Esophagus squamous epithelium (tissue), 5 donors: ENCODE data around the gene LTBP1. TPM values are rescaled to one million over a fixed set of nuclear protein-coding genes. Genes with fewer than 3 reads are reported as not detected.
A peak's percentile ranks its signal among the peaks of the same experiment; 100 is the strongest.

ENCODE experiments used
- DNase-seq: peaks from one replicate; lab custom pipeline; 2025; lab: John Stamatoyannopoulos, UW
- H3K27ac ChIP-seq, 4 donors: fragments of 200-600 bp; sonication (generic); one replicate each; pipeline ENCODE4 v1.5.1; 2016 to 2019; ENCODE audit warnings: mild to moderate bottlenecking in 1 of 4
- H3K27me3 ChIP-seq, 4 donors: fragments of 200-600 bp; sonication (generic); 1 replicate in 3 of 4; 2 replicates in 1 of 4; pipeline versions ENCODE4 v1.5.1 to v1.6.0; 2017 to 2021; ENCODE audit warnings: antibody characterized with exemption in 1 of 4
- H3K36me3 ChIP-seq, 3 donors: fragments of 200-600 bp; sonication (generic); one replicate each; pipeline ENCODE4 v1.5.1; 2016 to 2019
- H3K4me1 ChIP-seq, 3 donors: fragments of 200-600 bp; sonication (generic); one replicate each; pipeline ENCODE4 v1.5.1; 2017 to 2019
- H3K4me3 ChIP-seq, 4 donors: fragments of 200-600 bp; sonication (generic); 1 replicate in 3 of 4; 2 replicates in 1 of 4; pipeline ENCODE4 v1.5.1; 2016 to 2019; ENCODE audit warnings: mild to moderate bottlenecking in 2 of 4, moderate library complexity in 1 of 4
- H3K9me3 ChIP-seq, 3 donors: fragments of 200-600 bp; sonication (generic); one replicate each; pipeline ENCODE4 v1.5.1; 2016 to 2019
- POLR2A ChIP-seq, 4 donors: fragments of 450-650 bp; IDR thresholded peaks; one replicate each; pipeline ENCODE4 v1.6.1; 2017; ENCODE audit warnings: antibody characterized with exemption in 4 of 4, mild to moderate bottlenecking in 4 of 4, moderate library complexity in 3 of 4
- WGBS, 2 donors: methylation state at CpG; one replicate each; pipeline ENCODE4 v1.1.5; 2018; 5-methylcytosine and 5-hydroxymethylcytosine counted together
- intact Hi-C: fragments of 100-400 bp; cut with DNase I; formaldehyde crosslinking; loops from one replicate; pipeline ENCODE4 v1.15.0; 2022
- total RNA-seq, 4 donors: library from RNA; depleted of rRNA; stranded (reverse); fragments of >200 nt; gene quantifications; one replicate each; pipeline ENCODE4 v1.1.0, GENCODE V29; 2016
- TF ChIP-seq, protein P1 (sequence below), 6 experiments: fragments of 450-650 bp in 4 of 6; fragments of 200-600 bp in 2 of 6; sonication (generic) in 2 of 6; IDR thresholded peaks; one replicate each; pipeline ENCODE4 v1.5.1; 2016 to 2019; ENCODE audit warnings: antibody characterized with exemption in 6 of 6, mild to moderate bottlenecking in 4 of 6, moderate library complexity in 4 of 6
- donor health status: DM: yes; HTN: yes; CAD: no.

LTBP1 gene
- total RNA-seq, 4 donors from 2014 or later = 5.5 to 69.4 (median 32.6) TPM

DNA sequence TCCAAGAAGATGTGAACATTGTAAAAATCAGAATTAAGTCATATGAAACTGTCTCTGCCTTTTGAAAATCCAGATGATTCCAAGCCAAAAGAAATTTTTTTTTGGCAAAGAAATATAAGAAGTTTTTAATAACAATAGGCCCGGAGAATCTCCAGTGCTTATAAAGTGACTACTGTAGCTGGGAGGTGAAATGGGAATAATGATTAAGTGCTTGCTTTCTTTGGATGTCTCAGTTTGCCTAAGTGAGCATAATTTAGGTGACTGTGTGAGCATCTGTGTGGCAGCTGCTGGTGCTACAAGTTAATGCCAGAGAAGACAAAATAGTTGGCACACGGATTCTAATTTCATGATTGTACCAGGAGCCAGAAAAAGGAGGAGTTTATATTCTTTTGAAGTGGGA is 185.0 kb downstream of the LTBP1 start:
- Histone ChIP-seq H3K4me1 (peaks cover 5 to 48% (median 11%) of the 10 kb centered on the region in 3 donors), H3K27me3 (peaks cover 0 to 3% (median 0%) of the 10 kb centered on the region in 4 donors), H3K36me3 (no peaks in the 10 kb centered on the region), H3K9me3 (no peaks in the 10 kb centered on the region), H3K4me3 (no peak overlapping the region), H3K27ac (peak overlapping the region in 1 of 4 donors; percentile 84)
- TF ChIP-seq POLR2A (IDR thresholded peaks at IDR 0.05) = no peak
- TF ChIP-seq, protein P1, sequence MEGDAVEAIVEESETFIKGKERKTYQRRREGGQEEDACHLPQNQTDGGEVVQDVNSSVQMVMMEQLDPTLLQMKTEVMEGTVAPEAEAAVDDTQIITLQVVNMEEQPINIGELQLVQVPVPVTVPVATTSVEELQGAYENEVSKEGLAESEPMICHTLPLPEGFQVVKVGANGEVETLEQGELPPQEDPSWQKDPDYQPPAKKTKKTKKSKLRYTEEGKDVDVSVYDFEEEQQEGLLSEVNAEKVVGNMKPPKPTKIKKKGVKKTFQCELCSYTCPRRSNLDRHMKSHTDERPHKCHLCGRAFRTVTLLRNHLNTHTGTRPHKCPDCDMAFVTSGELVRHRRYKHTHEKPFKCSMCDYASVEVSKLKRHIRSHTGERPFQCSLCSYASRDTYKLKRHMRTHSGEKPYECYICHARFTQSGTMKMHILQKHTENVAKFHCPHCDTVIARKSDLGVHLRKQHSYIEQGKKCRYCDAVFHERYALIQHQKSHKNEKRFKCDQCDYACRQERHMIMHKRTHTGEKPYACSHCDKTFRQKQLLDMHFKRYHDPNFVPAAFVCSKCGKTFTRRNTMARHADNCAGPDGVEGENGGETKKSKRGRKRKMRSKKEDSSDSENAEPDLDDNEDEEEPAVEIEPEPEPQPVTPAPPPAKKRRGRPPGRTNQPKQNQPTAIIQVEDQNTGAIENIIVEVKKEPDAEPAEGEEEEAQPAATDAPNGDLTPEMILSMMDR (IDR thresholded peaks at IDR 0.05) = no peak
- no peak for DNase-seq
- intact Hi-C loops = no loop called here
- WGBS, 2 donors = 10 to 14% methylated on average over 2 of the region's 2 CpGs

DNA sequence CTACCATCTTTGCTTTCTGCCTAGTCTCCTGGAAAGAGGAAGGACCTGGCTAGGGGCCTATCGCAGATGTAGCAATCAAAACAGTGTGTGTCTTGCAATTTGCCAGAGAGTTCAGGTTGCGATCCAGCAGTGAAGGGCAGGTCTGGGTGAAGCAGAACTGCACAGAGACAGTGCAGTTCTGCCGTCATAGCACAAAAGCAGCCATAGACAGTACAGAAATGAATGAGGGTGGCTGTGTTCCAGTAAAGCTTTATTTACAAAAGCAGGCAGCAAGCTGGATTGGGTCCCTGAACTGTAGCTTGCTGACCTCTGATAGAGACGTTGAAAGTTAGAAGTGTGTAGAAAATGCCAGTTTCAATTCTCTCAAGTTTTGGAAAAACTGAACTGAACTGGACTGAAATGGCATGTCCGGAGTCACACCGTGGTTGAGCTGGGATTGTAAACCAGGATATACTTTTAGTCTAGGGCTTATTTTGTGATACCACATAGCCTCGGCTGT is 186.8 kb downstream of the LTBP1 start:
- peak overlapping the region in 3 of 4 donors; percentile 39 to 64 (median 45) for H3K4me3 ChIP-seq
- no peak for TF ChIP-seq POLR2A (IDR thresholded peaks at IDR 0.05)
- TF ChIP-seq, protein P1 (IDR thresholded peaks at IDR 0.05) = no peak
- H3K27me3 ChIP-seq = peaks cover 0 to 3% (median 0%) of the 10 kb centered on the region in 4 donors
- H3K9me3 ChIP-seq = no peaks in the 10 kb centered on the region
- 29 to 48% methylated on average over 7 of the region's 7 CpGs for WGBS, 2 donors
- intact Hi-C loops = no loop called here
- peaks cover 5 to 55% (median 11%) of the 10 kb centered on the region in 3 donors for H3K4me1 ChIP-seq
- H3K36me3 ChIP-seq = no peaks in the 10 kb centered on the region
- no peak for DNase-seq
- H3K27ac ChIP-seq = peak overlapping the region; percentile 44 to 88 (median 84)

DNA sequence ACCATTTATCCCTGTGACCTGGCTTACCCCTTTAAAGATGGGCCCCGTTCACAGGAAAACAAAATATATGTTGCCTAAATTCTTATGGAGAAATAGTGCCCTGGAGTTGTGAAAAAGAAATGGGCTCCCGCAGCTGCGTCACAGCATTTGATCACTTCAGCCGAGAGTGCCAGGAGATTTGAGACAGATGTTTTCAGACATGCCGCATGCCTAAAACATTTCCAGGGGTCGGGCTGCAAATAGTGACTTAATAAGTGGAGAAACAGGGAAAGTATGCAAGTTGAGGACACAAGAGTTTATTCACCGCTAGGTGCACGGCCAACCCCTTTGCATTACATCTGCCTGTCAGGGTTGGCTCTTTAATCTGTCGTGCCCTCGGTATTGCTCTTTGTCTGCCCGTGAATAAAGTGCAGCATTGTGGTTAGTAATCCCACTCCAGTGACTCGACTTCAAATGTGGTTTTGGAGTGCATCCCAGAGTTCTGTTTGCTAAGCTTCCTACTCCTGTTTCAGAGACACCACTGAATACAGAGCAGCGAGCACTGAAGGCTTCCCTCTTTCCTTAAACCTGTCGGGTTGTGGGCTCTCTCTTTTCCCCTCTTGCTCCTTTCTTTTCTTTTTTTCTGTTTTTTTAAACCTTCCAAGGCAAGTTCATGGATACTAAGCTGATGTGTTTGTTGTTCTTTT is 187.5 kb downstream of the LTBP1 start:
- Histone ChIP-seq H3K9me3 (no peaks in the 10 kb centered on the region), H3K27me3 (peaks cover 0 to 3% (median 0%) of the 10 kb centered on the region in 4 donors), H3K4me3 (peak overlapping the region; percentile 9 to 64 (median 42)), H3K36me3 (no peaks in the 10 kb centered on the region), H3K27ac (peak overlapping the region; percentile 58 to 89 (median 84)), H3K4me1 (peaks cover 5 to 55% (median 11%) of the 10 kb centered on the region in 3 donors)
- no peak for DNase-seq
- intact Hi-C loops = no loop called here
- 11 to 27% methylated on average over 14 of the region's 14 CpGs for WGBS, 2 donors
- TF ChIP-seq, protein P1 (IDR thresholded peaks at IDR 0.05) = peak in 3 of 6 experiments; percentile 5 to 45 (median 14)
- TF ChIP-seq POLR2A (IDR thresholded peaks at IDR 0.05) = peak in 2 of 4 donors; percentile 15 to 18

DNA sequence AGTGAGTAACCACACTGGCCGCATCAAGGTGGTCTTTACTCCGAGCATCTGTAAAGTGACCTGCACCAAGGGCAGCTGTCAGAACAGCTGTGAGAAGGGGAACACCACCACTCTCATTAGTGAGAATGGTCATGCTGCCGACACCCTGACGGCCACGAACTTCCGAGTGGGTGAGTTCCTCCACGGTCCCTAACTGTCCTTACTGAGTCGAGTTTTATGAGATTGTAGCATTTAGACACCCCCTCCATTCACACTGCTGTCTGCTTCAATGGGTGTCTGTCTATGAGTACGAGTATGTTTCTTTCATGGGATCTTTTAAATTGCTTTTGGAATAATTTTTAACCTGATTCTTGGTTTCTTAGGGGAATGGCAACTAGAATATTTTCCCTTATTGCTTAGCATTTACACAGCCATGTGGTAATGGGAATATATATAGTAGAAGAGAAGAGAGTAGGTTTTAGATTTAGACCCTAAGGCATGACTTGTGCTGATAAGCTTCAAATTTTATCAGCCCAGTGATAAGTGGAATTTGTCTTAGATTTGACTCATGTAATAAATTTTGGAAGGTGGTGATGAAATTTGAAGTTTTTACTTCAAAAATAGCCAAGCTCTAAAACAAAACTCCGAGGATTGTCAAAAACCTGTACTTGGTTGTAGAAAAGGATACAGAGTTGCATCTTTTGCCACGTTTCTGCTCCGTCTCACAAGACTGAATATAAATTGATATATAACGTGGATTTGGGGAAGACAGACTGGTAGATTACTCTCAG is 188.2 kb downstream of the LTBP1 start:
- H3K4me3 ChIP-seq = peak overlapping the region; percentile 9 to 64 (median 42)
- H3K27ac ChIP-seq = peak overlapping the region; percentile 58 to 89 (median 84)
- H3K4me1 ChIP-seq = peaks cover 5 to 55% (median 11%) of the 10 kb centered on the region in 3 donors
- WGBS, 2 donors = 27 to 47% methylated on average over 11 to 13 of the region's 13 CpGs
- TF ChIP-seq, protein P1 (IDR thresholded peaks at IDR 0.05) = no peak
- no peak for TF ChIP-seq POLR2A (IDR thresholded peaks at IDR 0.05)
- H3K9me3 ChIP-seq = no peaks in the 10 kb centered on the region
- no peaks in the 10 kb centered on the region for H3K36me3 ChIP-seq
- DNase-seq = no peak
- intact Hi-C loops = no loop called here
- peaks cover 0 to 3% (median 0%) of the 10 kb centered on the region in 4 donors for H3K27me3 ChIP-seq
